Vagina (tissue), 2 donors: ENCODE results near the gene FANCC.

ENCODE experiments used
- CTCF ChIP-seq, 3 experiments: fragments of 450-650 bp in 2 of 3; fragments of 200-600 bp in 1 of 3; sonication (generic) in 1 of 3; IDR thresholded peaks; one replicate each; pipeline ENCODE4 v1.5.1; 2017 to 2019; ENCODE audit warnings: antibody characterized with exemption in 3 of 3, mild to moderate bottlenecking in 2 of 3, moderate library complexity in 2 of 3
- POLR2AphosphoS5 ChIP-seq, 2 donors: sonication (generic); formaldehyde crosslinking; IDR thresholded peaks; one replicate each; pipeline ENCODE4 v1.9.0; 2017; ENCODE audit warnings: antibody characterized with exemption in 2 of 2, mild to moderate bottlenecking in 2 of 2, low read depth in 1 of 2; ENCODE audit not compliant: insufficient read depth in 1 of 2

GRCh38 chr9:95350266-95350665 is 32.8 kb upstream of the FANCC start:
- TF ChIP-seq POLR2AphosphoS5 (IDR thresholded peaks at IDR 0.05; ENCODE audit: insufficient read depth in 1 of 2, low read depth in 1 of 2): no peak
- TF ChIP-seq CTCF (IDR thresholded peaks at IDR 0.05): no peak
